Upper lobe of right lung (tissue), 1 donor: ENCODE results near the gene FZD1. TPM values are rescaled to one million over a fixed set of nuclear protein-coding genes. Genes with fewer than 3 reads are reported as not detected.
A peak's percentile ranks its signal among the peaks of the same experiment; 100 is the strongest.

ENCODE experiments used
- ATAC-seq: fragments of 200-7000 bp; cut with Tn5 transposase; one replicate; pipeline ENCODE4 v1.9.1; 2020; ENCODE audit warnings: mild to moderate bottlenecking, moderate library complexity
- DNase-seq: peaks from one replicate; pipeline ENCODE4 v3.0.0-alpha.2; 2020
- H3K27ac ChIP-seq: fragments of 200-600 bp; one replicate; pipeline ENCODE4 v1.8.0; 2022
- H3K27me3 ChIP-seq: fragments of 200-600 bp; one replicate; pipeline ENCODE4 v1.8.0; 2022; ENCODE audit warnings: mild to moderate bottlenecking
- H3K36me3 ChIP-seq: fragments of 200-600 bp; one replicate; pipeline ENCODE4 v1.8.0; 2022
- H3K4me1 ChIP-seq: fragments of 200-600 bp; one replicate; pipeline ENCODE4 v1.8.0; 2022
- H3K4me3 ChIP-seq: fragments of 200-600 bp; one replicate; pipeline ENCODE4 v1.8.0; 2022; ENCODE audit warnings: mild to moderate bottlenecking
- H3K9me3 ChIP-seq: fragments of 200-600 bp; one replicate; pipeline ENCODE4 v1.8.0; 2022
- intact Hi-C: fragments of 100-400 bp; cut with DNase I; formaldehyde crosslinking; loops from one replicate; pipeline ENCODE4 v1.11.0; 2022
- total RNA-seq: library from RNA; stranded (reverse); fragmentation: NEBNext Ultra II Directional; extraction: Animal tissue kit (Norgen Biotek cat#: 25700); gene quantifications from one replicate; pipeline ENCODE4 v1.2.1, GENCODE V29; 2021
- TF ChIP-seq, protein P1 (sequence below): fragments of 200-600 bp; IDR thresholded peaks from one replicate; pipeline ENCODE4 v1.8.0; 2022; ENCODE audit warnings: antibody characterized with exemption
- donor health status: DM: no; HTN: yes; CAD: no; lungs with severe emphysema.

Gene FZD1
- total RNA-seq, 1 donor from 2014 or later = 25.7 TPM

DNA sequence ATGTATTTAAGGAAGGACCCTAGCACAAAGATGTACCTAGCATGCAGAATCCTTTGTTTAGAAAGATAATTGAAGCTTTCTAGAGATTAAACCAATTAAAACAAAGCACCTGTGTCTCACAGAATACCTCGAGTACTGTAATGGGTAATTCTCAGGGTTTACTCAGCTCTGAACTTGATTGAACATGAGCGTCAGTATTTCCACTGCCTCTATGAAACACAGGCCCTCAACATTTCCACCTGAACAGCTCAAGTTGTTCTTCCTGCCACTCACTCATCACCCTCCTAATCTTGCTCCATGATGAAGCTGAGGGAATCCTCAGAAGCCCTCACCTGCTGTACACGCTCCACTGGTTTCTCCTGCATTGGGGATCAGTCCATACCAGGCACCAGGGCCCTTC is 33.7 kb upstream of the FZD1 start:
- no peak for DNase-seq
- no peak overlapping the region for H3K4me3 ChIP-seq

DNA sequence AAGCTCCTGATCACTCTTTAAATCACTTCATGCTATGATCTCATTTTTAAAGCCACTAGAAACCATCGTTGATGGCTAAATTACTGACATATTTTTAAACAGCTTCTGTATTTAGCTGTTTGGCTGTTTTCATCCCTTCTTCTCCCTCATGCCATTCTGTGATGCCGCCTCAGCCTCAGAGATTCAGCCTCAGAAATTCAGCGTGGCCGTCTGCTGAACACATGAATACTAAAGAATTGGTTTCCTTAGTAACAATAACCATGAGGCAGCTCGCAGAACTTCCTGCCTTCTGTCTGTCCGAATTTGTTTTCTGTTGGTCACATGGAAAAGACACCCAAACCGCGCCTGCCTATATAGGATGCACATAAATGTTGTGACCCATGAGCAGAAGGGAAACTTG is 31.0 kb upstream of the FZD1 start:
- intact Hi-C loops = no loop called here
- no peak overlapping the region for H3K4me3 ChIP-seq
- peaks cover 4% of the 10 kb centered on the region for H3K4me1 ChIP-seq
- DNase-seq = no peak
- H3K27me3 ChIP-seq = no peaks in the 10 kb centered on the region
- TF ChIP-seq, protein P1, sequence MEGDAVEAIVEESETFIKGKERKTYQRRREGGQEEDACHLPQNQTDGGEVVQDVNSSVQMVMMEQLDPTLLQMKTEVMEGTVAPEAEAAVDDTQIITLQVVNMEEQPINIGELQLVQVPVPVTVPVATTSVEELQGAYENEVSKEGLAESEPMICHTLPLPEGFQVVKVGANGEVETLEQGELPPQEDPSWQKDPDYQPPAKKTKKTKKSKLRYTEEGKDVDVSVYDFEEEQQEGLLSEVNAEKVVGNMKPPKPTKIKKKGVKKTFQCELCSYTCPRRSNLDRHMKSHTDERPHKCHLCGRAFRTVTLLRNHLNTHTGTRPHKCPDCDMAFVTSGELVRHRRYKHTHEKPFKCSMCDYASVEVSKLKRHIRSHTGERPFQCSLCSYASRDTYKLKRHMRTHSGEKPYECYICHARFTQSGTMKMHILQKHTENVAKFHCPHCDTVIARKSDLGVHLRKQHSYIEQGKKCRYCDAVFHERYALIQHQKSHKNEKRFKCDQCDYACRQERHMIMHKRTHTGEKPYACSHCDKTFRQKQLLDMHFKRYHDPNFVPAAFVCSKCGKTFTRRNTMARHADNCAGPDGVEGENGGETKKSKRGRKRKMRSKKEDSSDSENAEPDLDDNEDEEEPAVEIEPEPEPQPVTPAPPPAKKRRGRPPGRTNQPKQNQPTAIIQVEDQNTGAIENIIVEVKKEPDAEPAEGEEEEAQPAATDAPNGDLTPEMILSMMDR = no peak
- H3K9me3 ChIP-seq = no peaks in the 10 kb centered on the region
- ATAC-seq = no peak
- no peak overlapping the region for H3K27ac ChIP-seq
- H3K36me3 ChIP-seq = no peaks in the 10 kb centered on the region

More for the DNA sequence above, 33.7 kb upstream of the FZD1 start:
- TF ChIP-seq, protein P1 = no peak
- Histone ChIP-seq H3K4me1 (peaks cover 4% of the 10 kb centered on the region), H3K36me3 (no peaks in the 10 kb centered on the region), H3K27me3 (no peaks in the 10 kb centered on the region), H3K9me3 (no peaks in the 10 kb centered on the region), H3K27ac (no peak overlapping the region)
- intact Hi-C loops = no loop called here
- no peak for ATAC-seq

DNA sequence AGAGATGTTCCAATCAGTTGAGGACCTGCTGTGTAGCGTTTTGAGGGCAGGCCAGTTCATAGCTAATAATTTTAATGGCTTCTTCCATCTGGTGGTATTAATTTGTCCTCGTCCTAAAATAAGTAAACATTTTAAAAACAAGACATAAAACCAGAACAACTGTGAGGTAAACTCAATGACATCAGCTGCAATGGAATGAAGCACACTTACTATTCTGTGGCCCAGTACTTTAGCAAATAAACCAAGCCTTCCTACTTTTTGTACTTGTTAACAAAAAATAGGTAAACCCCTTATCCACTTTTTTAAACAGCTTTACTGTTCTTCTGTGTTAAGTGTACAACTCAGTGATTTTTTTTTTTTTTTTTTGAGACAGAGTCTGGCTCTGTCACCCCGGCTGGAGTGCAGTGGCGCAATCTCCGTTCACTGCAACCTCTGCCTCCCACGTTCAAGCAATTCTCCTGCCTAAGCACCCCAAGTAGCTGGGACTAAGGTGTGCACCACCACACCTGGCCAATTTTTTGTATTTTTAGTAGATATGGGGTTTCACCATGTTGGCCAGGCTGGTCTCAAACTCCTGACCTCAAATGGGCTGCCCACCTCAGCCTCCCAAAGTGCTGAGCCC is 28.9 kb upstream of the FZD1 start:
- H3K4me1 ChIP-seq = peaks cover 13% of the 10 kb centered on the region
- DNase-seq = peak; percentile 78
- no peaks in the 10 kb centered on the region for H3K27me3 ChIP-seq
- no peak overlapping the region for H3K27ac ChIP-seq
- H3K36me3 ChIP-seq = no peaks in the 10 kb centered on the region
- TF ChIP-seq, protein P1 = no peak
- ATAC-seq = peak; percentile 30
- intact Hi-C loops = no loop called here
- no peak overlapping the region for H3K4me3 ChIP-seq
- H3K9me3 ChIP-seq = no peaks in the 10 kb centered on the region

DNA sequence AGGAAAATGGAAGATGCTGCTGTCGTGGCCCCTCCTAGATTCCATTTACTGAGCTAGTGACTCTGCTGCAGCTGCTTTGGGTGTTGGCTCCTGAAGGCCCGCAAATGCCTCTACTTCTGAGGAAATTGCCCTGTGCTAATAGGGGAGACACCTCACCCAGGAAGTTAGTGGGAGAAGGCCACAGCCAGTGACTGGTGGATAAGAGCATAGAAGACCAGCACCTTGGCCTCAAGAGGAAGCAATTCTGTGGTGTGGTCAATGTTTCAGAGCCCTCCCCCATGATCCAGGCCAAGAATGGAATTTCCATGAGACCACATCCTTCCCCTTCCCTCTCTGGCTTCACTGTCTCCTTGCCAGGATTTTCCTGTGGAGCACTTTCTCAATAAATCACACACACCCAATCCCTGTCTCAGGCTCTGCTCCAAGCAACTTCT is 25.0 kb upstream of the FZD1 start:
- intact Hi-C loops = no loop called here
- Histone ChIP-seq H3K4me3 (no peak overlapping the region), H3K36me3 (no peaks in the 10 kb centered on the region), H3K27ac (peak overlapping the region; percentile 37), H3K4me1 (peaks cover 20% of the 10 kb centered on the region), H3K9me3 (no peaks in the 10 kb centered on the region), H3K27me3 (no peaks in the 10 kb centered on the region)
- ATAC-seq = peak; percentile 45
- no peak for DNase-seq
- TF ChIP-seq, protein P1 = no peak

DNA sequence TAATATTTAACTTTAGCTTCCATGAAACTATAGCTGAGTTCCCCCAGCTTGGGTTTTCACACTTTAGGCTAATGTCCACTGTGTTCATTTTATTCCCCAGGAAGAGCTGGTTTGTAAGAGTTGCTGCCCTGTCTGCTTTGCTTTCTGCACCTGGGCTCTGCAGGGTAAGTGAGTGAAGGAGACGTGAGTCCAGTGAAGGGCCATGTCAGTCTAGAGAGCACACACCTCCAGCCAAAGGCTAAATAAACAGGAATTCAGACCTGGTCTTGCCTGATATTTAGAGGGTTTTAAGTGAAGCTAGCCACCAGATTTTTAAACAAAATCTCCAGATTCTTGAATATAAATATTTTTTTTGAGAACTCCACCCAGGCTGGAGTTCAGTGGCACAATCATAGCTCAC is 24.5 kb upstream of the FZD1 start:
- Histone ChIP-seq H3K27me3 (no peaks in the 10 kb centered on the region), H3K4me3 (no peak overlapping the region), H3K9me3 (no peaks in the 10 kb centered on the region), H3K27ac (peak overlapping the region; percentile 37), H3K36me3 (no peaks in the 10 kb centered on the region), H3K4me1 (peaks cover 20% of the 10 kb centered on the region)
- DNase-seq (no peak), ATAC-seq (peak; percentile 58)
- intact Hi-C loops = no loop called here
- TF ChIP-seq, protein P1 = no peak
